HS-27A (cell line): Measurements from ENCODE around the gene BRICD5.
"Not testable (repeated sequence)": the region's sequence is repeated elsewhere in the genome, so short reads cannot be mapped to it uniquely, and the experiment has no call there.

ENCODE experiments used
- DNase-seq: peaks from one replicate; pipeline ENCODE4 v3.0.0-alpha.2; 2012; ENCODE audit warnings: low read depth, missing footprints

BRICD5 gene

DNA sequence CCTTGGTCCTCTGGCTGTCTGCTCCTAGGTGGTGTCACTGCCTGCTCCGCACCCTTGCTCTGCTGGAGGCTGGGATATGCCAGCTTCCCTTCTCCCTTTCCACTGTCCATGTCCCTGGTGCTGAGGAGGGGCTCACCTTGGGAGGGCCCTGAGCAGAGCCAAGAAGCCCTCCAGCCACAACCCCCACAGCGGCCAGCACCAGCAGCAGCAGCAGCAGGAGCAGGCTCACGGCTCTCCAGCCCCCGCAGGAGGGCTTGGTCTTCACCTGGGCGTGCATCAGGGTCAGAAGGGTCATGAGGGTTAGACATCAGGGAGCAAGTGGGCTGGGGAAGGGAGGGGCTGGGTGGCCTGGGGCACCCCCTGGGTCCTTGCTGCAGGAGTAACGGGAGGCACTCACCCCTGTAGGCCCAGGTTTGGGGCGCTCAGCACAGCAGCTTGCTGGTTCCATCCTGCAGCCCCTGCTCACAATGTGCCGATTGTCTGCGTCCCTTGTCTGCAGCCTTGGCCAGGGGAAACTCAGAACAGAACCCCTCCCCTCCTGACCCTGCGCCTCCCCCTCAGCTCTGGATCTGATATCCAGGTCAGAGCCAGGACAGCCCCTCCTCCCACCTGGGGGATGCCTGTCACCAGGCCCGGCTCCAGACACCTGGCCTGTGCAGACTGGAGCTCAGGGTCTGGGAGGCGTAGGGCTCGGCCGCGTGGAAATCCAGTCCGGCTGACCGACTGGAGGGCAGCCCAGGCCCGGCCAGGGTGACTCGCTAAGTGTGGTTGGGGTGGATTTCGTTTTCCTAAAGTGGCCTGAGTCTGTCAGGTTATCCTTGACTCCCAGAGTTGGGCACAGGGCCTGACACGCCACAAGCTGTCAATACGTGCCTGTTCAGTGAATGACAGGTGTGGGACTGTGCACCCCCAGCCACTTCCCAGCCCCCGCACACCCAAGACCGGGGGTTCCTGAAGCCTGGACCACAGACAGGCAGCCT lies at the start of gene BRICD5:
Gene BRICD5 (minus strand): TSS at position 478 of the 980 bp plus-strand sequence. CDS start 30 bp downstream, at position 448.
- no peak for DNase-seq

DNA sequence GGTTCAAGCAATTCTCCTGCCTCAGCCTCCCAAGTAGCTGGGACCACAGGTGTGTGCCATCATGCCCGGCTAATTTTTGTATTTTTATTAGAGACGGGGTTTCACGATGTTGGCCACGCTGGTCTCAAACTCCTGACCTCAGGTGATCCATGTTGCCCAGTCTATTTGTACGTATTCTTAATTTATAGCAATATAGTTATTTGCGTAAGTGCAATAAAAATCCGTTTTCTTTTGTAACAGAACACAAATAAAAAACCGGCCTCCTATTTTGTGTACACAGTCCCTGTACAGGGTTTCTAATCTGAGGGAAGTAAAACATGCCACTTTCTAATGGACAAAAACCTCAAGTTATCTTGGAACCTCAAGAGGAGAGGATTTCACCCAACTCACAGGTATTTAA lies 49.6 kb upstream of the BRICD5 start:
- DNase-seq = no peak

DNA sequence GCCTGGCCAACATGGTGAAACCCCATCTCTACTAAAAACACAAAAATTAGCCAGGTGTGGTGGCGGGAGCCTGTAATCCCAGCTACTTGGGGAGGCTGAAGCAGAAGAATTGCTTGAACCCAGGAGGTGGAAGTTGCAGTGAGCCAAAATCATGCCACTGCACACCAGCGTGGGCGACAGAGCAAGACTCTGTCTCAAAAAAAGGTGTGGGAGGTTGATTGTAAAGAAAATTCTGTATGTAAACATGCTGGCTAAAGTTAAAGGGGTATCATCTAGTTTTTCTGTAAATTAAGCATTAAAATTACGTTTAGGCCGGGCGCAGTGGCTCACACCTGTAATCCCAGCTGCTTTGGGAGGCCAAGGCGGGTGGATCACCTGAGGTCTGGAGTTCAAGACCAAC lies 47.9 kb upstream of the BRICD5 start:
- not testable (repeated sequence) for DNase-seq

- DNase-seq = no peak
Observed at GRCh38 chr16:2257726-2258125, 47.1 kb upstream of the BRICD5 start.

DNA sequence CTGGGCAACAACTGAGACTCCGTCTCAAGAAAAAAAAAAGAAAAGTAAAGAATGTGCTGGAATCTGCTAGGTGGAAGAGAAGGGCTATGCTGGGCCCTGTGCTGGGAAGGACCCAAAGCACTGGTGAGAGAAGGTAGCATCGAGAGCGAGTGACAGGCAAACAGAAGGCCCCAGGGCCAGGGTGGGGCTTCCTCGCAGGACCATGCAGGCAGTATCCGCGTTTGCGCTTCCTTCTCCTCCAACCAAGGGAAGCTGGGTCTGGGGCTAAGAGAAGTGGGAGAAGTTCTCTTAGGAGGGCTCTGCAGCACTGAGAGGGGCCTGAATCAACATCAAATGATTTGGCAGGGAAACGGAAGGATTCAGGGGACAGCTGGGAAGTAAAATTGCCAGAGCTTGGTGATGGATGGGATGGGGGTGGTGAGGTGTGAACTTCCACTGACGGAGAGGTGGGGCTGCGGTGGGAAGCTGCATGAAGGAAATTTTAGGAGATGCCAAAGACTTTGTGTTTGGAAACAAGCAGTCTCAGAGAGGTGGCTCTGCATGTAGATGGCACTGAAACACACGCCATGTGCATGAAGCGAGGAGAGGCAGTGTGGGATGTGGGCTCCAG lies 46.0 kb upstream of the BRICD5 start:
- no peak for DNase-seq

DNA sequence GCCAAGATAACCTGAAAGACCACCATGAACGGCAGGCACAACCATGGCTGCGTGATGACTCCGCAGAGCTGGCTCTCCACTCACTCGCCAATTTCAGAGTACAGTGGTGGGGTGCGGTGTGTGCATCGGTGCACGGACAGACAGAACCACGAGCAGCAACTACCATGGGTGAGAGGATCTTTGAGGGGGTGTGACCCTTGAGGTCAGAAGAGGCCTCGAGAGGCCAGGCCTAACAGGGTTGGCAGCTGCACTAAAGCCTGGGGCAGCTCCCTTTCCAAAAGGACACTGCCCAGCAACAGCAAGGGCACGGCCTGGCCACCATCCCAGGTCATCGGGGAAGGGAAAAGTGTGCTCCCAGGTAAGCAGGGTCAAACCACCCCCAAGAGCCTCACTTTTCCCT lies 42.6 kb upstream of the BRICD5 start:
- DNase-seq = no peak

DNA sequence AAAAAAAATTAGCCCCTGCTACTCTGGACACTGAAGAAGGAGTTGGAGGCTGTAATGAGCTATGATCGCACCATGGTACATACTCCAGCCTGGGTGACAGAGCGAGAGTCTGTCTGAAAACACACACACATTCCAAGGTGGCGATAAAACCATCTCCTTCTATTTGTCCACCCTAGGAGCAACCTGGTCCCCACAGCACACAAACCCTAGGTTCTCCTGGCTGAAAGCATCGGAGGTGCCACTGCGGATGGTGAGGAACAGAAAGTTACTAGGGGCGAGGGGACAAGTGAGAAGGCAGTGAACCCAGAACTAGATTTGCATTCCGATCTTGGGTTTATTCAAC lies 42.1 kb upstream of the BRICD5 start:
- DNase-seq = no peak

DNA sequence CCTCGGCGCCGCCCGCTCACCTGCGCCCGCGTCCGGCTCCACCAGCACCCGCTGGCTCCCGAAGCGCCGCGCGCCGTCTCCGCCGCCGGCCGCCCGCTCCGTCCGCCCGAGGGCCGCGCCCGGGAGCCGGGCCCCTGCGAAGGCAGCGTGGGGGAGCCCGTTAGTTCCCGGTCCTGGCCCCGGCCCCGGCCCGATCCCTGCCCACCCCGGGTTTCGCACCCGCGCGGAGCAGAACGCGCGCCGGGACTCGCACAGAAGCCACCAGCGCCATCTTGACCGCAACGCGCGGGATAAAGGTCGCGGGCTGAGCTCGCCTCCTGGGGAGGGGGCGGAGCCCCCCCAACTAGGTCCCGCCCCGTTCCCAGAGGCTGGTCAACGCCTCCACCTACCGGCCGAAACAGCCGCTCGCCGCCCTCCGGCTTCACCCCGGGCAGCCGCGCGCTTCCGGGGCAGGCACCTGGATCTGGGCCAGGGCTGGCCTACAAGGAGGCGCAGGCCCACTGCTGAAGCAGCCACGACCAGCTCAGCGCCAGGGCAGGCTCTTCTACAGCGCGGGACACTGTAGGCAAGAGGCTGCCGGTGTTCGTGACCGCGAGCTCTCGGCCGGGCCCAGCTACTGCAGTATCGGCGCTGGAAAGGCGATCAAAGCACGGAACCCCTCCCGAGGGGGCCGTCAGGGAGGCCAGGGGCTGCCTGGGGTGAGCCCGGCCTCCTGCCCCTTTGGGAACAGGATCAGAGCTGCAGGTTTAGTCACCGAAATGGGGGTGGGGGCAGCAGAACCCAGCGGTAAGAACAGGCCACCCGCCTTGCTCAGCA lies 40.8 kb upstream of the BRICD5 start, which contains the start of gene ECI1:
Gene ECI1 (minus strand): TSS at position 292 of the 816 bp plus-strand sequence. CDS start 21 bp downstream, at position 271.
- peak; percentile 84 for DNase-seq

- DNase-seq = no peak
Observed at GRCh38 chr16:2250652-2251295, 40.1 kb upstream of the BRICD5 start.

- DNase-seq = no peak
Observed at GRCh38 chr16:2246301-2246885, 35.7 kb upstream of the BRICD5 start.

- DNase-seq = no peak
Observed at GRCh38 chr16:2244926-2245795, 34.5 kb upstream of the BRICD5 start.

DNA sequence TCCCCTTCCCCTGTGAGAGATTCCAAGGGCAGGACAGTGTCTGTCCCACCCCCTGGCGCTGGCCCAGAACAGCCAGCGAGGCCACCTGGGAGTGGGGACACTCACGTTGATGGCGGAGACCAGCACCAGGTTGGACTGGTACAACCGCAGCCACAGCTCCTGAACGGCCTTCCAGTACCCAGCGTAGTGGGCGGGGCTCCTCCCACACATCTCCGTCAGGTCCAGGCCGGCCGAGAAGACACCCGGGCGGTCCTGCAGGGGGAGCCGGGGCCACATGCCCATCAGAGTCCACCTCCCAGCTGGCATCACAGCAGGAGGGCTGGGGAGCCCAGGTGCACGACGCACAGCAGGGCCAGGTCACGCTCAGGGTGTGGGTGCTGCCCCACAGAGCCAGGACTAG lies 33.6 kb upstream of the BRICD5 start:
- DNase-seq = no peak

- DNase-seq = no peak
Observed at GRCh38 chr16:2243781-2244180, 33.1 kb upstream of the BRICD5 start.

GRCh38 chr16:2243031-2243528 lies 32.4 kb upstream of the BRICD5 start:
- no peak for DNase-seq

DNA sequence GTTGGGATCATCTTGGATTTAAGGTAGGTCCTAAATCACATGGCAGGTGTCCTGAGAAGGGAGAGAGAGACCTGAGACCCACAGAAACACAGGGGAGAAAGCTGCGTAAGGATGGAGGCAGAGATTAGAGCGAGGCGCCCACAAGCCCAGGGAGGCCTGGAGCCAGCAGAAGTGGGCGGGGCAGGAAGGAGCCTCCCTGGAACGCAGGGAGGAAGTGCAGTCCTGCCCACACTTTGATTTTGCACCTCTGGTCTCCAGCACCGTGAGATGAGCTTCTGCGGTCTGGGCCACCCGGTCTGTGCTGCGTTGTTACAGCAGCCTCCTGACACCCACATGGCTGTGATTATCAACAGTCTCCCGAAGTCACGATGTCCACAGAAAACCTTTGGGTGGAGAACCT lies 31.9 kb upstream of the BRICD5 start:
- no peak for DNase-seq

- DNase-seq = not testable (repeated sequence)
Observed at GRCh38 chr16:2240331-2240730, 29.7 kb upstream of the BRICD5 start.

DNA sequence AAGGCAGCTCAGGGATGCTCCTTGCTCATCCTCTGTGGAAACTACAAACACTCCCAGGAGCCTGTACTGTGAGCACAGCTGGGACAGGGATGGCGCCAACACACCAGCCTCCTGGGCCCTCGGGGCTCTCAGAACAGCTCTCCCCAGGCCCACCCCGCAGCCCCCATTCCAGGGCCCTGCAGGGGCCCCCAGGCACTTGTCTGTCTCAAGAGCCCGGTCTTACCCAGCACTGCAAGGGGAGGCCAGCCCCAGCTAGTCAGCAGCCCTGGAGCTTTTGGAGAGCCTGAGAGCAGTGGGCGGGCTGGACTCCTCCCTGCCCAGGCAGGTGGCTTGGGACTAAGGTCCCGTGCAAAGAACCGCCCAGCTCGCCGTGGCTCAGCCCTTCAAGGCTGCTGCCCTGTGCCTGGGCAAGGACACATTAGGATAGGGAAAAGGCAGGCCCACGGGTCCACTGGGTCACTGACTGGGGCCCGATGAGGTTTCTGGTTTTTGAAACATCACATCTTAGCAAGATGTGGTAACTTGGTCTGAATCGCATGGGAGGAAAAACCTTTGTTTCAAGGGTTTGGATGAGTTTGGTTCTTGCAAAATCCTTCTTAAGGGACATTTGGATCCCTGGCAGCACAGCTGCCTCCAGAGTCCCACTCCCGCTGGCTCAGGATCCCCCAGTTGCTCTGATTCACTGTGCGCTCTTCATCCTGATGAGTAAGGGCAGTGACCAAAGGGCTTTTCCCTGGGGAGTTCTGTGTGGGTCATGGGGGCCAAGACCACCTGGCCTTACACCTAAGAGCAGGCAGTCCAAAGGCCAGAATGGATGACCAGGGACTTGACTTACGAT lies 28.4 kb upstream of the BRICD5 start:
- no peak for DNase-seq

DNA sequence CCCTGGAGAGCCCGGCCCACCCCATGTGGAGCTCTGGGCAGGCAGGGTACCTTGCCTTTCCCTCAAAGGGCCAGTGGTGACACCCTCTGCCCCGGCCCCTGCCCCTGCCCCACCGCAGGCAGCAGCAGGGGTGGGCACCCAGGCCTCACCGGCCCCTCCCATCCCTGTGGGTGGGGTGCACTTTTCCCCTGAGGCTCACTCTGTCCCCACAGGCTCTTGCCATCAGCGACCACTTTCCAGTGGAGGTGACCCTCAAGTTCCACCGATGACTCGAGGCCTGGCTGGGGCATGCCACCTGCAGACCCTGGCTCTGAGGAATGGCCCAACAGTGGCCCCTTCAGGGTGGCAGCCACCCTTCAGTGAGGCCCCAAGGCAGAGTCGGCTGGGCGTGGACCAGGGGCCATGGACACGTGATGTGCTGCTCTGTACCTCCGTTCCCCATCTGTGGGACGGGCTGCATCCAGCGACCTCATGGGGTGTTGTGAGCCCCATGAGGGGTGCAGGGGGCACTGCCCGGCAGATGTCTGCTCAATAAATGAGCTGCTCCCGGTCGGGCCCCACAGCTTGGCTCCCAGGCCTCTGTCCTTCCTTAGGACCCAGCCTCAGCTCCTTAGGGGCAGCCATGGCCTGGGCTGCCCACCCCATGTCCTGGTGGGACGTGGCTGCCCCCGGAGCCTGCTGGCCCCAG lies 27.6 kb upstream of the BRICD5 start:
- no peak for DNase-seq
